Uterus (tissue), 2 donors: ENCODE measurements around the gene DNM3.

Experiments
- POLR2A ChIP-seq, 2 donors: fragments of 450-650 bp; IDR thresholded peaks; one replicate each; pipeline ENCODE4 v1.6.1; 2016; ENCODE audit warnings: antibody characterized with exemption in 2 of 2, mild to moderate bottlenecking in 1 of 2, moderate library complexity in 1 of 2
- TF ChIP-seq, protein P1 (sequence below), 4 experiments: fragments of 200-600 bp in 2 of 4; fragments of 450-650 bp in 2 of 4; sonication (generic) in 2 of 4; IDR thresholded peaks; one replicate each; pipeline ENCODE4 v1.5.1; 2016 to 2019; ENCODE audit warnings: antibody characterized with exemption in 4 of 4, mild to moderate bottlenecking in 2 of 4, moderate library complexity in 1 of 4

DNA sequence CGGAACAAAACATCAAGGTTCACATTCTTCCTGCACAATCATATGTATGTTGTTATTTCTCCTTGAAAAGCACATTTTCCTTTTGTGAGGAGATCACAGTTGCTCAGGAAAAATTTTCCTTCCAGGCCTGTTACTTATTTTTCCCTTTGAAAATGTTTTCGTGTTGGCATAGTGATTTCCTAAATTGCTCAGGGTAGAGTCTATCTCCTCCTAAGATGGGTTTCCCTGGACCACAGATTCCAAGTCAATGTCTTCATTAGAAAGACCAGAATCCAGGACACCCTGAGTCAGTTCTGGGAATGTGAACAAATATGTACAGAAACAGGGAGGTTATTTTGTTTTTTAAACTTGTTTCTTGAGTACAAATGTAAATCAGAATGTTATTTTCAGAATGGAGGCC lies 484.8 kb downstream of the DNM3 start:
- TF ChIP-seq, protein P1, sequence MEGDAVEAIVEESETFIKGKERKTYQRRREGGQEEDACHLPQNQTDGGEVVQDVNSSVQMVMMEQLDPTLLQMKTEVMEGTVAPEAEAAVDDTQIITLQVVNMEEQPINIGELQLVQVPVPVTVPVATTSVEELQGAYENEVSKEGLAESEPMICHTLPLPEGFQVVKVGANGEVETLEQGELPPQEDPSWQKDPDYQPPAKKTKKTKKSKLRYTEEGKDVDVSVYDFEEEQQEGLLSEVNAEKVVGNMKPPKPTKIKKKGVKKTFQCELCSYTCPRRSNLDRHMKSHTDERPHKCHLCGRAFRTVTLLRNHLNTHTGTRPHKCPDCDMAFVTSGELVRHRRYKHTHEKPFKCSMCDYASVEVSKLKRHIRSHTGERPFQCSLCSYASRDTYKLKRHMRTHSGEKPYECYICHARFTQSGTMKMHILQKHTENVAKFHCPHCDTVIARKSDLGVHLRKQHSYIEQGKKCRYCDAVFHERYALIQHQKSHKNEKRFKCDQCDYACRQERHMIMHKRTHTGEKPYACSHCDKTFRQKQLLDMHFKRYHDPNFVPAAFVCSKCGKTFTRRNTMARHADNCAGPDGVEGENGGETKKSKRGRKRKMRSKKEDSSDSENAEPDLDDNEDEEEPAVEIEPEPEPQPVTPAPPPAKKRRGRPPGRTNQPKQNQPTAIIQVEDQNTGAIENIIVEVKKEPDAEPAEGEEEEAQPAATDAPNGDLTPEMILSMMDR (IDR thresholded peaks at IDR 0.05) = no peak
- TF ChIP-seq POLR2A (IDR thresholded peaks at IDR 0.05) = no peak
